Stimulated activated CD4-positive, alpha-beta T cell treated with anti-CD3 and anti-CD28 coated beads, Interleukin-4, amount 100 ng/mL, for 48 hours (primary cell): ENCODE data around the gene CDX2.

ENCODE experiments used
- DNase-seq, 2 donors: peaks; one replicate each; pipeline ENCODE4 v3.0.0-alpha.2; 2020; ENCODE audit warnings: low read depth in 2 of 2

CDX2 gene

DNA sequence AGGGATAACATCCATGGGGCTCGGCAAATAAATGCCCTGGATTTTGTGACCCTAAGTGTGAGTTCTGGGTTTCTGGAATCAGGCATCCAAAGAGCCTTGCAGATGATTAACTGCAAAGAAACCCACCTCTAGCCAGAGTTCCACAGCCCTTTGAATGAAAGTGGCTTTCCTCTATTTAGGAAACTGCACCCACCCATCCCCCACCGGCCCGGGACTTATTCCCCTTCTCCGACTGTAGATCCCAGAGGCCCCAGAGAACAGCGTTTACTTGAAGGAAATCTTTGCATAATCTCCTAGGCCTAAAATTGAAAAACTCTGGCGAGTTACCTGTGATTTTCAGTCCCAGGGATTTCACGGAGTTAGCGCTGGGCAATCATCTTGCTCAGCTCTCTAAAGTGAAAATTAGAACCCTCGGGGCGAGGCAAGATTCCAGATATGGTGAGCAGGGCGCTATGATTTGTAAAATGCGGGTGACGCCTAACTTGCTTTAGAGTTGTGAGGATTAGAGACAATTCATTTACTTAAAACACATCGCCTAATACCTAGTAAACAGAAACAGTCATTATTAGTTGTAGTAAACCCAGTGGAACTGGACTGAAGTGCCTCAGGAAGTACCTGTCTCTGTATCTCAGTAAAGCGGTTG lies 10.0 kb upstream of the CDX2 start:
- no peak for DNase-seq

DNA sequence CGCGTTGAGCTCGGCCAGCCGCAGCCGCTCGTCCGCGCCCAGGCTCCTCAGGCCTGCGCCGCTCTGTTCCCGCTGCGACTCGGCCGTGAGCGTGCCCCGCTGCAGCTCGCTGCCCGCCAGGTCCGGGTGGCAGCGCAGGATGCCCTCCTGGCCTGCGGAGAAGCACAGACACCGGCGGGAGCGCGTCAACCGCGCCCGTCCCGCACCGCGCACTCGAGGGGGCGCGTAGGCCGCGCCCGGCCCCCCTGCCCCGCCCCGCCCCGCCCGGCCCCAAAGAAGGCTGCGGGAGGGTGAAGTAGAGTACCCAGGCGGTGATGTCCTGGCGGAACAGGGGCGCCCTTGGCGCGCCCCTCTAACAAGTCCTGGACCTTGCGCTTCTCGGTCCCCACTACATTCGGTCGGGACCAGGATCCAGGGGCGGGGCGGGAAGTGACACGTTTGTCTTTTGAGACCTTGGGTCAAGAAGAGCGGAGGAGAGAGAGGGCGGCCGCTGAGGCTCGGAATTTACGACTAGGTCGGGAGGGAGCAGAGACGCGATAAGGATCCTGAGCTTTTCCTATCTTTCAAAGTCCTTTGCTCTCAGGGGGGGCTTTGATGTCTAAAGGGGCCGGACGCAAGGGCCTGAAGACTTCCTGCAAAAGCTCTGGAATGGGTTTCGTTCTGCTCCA lies 9.3 kb upstream of the CDX2 start:
- no peak for DNase-seq

DNA sequence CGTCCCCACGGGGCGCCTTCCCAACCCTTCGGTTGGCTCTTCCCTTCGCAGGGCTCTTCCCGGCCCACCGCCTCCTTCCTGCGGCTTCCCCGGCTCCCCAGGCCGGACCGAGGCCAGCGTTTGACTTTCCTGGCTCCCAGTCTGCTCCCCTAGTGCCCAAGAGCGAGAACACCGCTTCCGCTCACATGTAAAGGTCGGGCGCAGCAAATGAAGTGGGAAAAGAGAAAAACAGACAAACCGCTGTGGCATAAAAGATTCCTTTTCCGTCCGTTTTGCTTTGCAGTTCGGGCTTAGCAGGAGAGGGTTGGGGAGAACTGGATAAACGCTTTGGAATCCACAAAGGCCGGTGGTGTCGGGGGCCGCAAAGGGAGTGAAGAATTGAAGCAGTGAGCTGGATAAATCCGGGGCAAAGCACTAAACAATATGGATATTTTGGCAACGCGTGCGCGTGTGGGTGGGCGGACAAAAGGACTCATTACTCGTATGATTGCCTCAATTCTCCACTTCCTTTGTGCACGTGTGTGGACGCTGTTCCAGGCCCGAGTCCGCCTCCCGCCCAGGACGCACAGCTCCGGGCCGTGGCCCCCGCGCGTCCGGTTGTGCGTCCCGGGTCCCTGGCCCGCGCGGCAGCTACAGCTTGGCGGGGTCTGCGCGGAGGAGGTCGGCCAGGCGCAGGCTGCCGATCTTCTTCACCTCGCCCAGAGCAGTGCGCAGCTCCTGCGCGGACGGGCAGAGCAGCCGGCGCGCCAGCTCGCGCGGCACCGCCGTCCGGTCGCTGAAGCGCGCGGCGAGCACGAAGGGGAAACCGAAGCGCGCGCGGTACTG lies 8.6 kb upstream of the CDX2 start:
- DNase-seq: no peak

DNA sequence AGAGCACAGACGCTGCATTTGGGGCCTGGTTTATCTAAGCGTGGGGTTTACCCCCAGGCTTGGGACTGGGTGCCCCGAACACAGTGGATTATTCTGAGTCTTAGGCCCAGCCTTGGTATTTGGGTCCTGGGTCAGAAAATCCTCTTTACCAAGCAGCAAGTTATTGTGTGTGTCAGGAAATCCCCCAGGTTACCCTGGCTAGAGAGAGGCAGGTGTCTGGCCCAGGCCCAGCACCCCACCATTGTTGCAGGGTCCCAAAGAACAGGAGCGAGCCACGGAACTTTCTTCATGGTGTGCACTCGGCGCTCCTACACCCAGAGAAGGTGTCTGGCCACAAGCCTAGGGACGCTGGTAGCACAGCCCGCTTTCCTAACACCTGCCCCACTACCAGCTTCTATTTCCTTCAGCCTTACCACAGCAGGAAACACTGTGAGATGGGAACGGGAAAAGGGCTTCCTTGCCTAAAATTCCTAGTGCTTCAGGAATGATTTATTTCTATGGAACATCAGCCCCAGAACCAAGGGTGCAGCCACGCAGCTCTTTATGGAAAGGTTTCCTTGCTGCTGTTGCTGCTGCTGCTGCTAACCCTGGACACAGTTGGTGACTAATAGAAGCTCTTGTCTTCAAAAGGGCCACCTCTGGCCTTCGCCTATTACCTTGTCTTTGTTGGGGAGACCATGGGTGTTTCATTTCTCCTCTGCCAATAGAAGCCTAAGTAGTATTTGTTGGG lies 7.4 kb upstream of the CDX2 start:
- DNase-seq: no peak

DNA sequence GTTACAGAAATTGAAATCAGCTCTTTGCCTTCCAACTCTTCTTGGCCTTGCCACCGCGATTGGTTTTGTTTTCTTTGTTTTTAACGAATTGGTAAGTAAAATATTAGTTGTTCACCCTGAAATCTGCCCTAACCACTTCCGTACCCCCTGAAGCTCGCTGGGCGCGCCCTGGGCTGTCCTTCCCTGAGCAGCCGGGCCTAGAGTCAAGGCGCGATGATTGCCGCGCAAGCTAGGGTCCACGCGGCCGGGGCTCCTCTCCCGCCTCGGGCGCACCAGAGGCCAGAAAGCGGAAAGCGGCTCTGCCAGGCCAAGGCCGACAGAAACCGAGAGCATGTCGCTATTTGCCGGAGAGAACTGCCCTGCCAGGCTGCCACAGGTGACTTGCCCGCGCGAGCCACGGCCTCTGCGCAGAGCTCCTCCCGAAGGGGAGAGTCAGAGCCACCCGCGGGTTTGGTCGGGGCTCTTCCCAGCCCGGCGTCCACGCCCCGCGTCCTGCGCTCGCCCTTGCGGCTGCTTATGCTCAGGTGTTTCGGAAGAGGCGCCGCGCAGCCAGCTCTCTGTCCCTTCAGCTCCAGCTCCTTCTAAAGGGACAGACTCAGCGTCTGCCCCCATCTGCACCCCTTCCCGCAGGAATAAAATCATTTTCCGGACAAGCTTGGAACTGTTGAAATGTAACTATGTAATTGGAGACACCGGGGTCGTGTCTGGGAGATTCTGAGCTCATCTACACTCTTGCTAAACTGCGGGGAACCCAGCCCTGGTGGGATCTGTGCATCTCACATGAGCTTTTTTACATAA lies 6.6 kb upstream of the CDX2 start:
- DNase-seq: no peak

DNA sequence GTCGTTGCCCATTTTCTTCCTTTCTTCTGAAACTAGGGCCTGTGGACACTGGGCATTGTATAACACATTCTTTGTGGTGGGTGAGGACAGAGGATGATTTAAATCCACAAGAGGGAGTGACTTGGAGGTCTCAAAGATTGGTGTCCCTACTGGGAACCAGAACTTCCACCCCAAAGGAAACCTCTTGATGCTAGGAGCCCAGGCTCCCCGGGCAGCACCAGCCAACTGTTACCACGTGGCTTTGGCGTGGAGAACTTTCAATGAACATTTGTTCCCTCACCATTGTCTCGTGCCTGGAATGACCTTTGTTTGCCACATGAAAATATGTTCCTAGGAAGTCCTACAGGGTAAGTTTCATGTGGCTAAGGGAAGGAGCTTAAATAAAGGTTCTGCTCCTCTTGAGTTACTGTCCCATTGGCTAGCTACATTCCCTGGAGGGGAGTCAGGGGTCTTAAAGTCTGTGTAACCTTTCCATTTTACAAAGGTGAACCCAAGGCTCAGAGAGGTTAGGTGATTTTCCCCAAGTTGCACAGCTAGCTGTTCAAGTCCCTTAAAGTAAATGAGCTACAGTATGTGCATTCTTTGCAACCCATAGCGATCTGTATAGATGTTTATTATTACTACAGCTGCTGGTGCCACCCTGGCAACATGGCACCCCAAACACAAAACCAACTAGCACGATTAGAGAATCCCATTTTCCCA lies 5.0 kb upstream of the CDX2 start:
- no peak for DNase-seq

DNA sequence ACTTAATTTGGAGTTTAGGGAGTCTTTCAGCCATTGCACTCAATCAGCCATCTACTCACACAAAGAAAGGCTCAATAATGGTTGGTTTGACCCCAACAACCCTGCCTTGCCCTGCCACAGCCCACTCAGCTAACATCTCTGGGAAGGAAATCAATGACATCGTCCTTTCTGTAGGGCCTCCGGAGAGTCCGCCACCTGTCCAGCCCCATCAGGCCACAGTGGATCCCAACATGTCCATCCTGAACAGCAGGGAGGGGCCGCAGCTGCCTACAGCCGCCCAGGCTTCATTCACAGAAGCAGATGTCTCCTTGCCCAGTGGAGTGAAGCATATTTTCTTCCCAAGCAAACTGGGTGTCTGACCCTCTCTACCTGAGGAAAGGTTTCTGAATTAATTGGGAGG lies 4.2 kb upstream of the CDX2 start:
- no peak for DNase-seq

DNA sequence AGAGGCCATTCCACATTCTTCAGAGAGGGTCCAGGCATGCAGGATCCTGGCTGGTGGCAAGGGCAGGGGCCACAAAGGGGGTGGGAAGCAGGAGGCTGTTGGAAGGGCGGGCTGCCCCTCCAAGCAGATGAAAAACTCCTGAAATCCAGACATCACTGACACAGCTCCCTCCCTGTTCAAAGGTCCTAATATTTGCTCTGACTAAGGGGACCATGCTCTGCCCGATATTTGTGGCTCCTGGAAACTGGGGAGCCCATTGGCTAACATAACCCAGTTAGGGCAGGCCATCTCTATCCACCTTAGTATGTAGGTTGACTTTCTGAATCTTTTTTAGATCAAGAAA lies 3.3 kb upstream of the CDX2 start:
- DNase-seq: no peak

DNA sequence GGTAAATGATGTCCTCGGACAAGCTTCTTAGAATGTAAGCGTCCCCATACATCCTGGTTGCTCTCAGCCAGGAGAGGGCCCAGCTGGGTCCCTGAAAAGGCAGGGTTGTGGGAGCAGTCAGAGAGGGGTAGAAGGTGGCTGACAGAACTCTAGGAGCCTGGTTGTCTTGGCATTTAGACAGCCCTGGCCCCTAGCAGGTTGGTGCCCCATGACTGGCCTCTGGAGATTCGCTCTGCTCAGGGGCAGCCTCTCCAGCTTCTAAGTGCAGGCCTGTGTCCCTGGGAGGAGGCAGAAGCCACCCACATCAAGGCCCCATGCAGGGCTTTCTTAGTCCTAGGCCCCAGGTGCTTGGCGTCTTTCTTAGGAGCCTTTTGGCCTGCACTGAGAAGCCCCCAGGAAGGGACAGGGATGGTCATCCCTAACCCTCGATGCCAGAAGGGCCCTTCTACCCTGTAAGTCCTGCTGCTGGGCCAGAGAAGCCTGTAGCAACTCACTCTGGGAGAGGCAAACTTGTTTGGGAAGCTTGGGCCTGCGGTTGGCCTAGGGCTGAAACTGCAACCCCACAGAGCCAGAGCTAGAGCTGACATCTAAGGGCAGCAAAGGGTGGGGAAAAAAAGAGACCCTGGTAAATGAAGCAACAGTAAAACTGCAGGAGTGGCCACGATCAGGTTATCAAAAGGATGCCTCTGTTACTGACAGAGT lies 2.8 kb upstream of the CDX2 start:
- no peak for DNase-seq

DNA sequence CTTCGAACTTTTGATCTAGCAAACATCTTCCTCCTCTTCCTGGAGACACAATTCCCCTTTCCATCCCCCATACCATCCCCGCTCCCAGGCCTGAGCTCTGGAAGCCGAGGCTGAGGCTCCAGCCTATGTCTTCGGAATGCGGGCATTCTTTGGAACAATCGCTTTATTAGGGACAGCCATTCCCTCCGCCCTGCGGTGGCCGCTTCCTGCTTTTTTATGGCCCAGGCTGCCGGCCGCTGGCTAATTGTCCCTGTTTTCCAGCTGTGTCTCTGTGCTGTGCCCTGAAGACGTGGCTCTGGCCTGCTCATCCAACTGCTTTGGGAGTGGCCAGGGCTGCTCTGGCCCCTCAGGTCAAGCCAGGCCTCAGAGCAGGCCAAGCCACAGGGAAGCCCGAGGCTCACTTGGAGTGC lies 2.1 kb upstream of the CDX2 start:
- DNase-seq: no peak

DNA sequence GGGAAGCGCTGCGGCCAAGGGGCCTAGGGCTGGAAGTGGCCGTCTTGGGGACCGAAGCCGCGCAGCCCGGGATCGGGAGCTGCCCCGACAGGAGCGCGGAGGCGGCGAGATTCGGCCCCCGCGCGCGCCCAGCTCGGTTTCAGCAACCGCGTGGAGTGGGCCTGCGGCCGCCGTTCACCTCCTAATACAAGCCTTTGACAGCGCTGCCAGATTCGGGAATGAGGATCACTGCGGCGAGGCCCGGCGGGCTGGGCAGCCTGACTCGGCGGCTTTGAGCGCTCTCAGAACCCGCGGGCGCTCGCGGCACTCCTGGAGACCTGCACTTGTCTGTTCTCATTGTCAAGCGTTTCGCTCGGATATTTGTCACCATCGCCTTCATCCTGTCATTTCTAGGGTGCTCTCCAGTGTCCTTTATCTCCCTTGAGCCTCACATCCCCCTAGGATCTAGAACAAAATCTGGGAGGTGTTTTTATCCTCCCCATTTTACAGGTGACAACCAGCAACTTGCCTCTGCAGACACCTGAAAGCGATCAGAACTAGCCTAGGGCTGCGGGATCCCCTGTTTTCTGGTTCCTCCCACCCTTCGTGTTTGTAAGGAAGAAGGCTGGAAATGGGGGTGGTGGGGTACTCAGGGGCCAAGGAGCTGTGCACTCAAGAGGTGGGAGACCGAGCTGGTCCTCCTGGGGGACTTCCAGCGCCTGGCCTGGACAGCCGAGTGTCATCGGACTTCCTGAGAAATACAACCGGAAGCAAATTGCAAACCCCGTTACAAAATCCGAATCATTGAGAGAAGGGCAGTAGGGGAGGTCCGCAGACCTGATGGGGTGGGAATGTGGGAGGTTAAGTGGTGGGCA lies 1.5 kb upstream of the CDX2 start:
- no peak for DNase-seq

DNA sequence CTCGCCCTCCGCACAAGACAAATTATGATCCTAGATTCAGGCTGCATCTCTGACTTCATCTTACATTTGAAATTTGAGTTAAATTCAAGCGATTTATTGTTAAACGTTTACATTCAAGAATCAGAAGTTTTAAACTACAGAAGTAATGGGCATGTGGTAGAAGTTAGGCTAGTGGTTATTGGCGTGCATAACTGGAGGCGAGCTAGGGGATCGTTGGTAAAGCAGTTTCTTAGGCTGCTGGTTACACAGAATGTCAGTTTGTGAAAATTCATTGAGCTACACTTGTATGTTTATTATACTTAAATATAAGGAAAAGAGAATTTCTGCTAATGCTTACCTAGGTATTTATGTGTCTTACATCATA lies 733 bp upstream of the CDX2 start:
- DNase-seq: no peak

DNA sequence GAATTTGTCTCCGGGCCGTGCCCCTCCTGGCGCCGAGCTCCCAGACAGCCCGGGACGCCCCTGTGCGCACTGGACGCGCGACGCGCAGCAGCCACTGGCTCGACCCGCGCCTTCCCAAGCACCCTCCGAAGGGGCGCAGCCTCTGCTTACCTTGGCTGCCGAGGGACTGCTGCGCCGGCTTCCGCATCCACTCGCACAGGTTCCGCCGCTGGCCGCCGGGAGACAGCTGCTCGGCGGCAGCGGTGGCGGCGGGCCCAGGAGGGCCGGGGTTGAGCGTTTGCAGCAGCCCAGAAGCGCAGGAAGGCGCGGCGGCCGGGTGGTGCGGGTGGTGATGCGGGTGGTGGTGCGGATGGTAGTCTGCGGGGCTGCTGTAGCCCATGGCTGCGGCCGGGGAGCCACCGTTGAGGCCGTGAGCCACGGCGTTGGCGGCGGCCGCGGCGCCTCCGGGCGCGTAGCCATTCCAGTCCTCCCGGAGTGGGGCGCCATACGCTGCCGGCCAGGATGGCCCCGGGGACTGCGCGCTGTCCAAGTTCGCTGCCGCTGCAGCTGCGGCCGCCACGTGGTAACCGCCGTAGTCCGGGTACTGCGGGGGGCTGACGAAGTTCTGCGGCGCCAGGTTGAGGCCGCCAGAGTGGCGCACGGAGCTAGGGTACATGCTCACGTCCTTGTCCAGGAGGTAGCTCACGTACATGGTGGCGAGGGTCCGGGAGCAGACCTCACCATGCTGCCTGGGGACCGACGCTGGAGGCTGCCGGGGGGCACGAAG lies 616 bp downstream of the CDX2 start:
- DNase-seq: no peak

DNA sequence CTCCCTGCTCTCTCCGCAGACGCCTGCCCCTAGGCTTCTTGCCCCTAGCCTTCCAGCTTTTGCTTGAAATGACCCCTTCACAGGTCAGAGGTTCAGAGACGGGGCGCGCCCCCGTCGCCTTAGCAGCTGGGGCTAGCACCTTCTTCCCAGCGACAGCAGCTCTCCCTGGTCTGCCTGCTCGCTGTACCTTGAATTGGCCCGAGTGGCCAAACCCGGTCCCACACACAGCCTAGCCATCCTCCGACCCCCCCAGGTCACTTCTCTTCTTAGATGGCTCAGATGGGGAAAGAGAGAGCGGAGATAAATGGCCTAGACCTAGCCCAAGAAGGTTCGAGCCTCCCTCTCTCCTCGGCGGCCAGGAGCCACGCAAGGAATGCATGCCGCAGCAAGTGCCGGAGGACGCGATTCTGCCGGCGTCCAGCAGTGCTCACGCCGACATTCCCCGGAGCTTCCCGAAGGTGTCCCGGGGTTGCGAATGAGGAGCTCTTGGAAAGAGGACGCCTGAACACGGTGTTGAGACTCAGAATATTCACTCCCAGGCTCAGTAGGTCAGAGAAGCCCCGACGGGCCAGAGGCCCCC lies 1.3 kb downstream of the CDX2 start:
- no peak for DNase-seq

DNA sequence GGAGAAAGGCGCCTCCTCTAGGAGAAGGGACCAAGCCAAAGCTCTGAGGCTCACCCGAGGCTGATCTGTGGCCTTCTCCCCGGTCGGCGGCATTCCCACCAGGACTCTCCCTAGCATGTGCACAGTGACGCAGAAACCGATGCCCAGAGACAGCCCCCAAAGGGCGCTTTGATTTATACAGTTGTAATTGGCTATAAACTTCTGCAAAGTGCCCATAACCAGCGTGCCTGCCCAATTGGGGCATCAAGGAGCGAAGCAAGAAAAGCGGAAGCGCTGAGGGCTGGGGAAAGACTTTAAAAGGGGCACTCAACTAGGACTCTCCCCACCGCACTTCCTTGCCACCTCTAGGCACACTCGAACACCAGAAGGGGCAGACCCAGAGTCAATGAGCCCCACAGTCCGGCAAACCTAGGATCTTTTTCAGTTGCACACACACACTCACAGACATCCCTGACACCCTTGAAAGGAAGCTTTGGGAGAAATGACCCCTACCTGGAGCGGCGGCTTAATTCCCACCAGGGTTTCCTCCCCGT lies 1.8 kb downstream of the CDX2 start:
- no peak for DNase-seq

DNA sequence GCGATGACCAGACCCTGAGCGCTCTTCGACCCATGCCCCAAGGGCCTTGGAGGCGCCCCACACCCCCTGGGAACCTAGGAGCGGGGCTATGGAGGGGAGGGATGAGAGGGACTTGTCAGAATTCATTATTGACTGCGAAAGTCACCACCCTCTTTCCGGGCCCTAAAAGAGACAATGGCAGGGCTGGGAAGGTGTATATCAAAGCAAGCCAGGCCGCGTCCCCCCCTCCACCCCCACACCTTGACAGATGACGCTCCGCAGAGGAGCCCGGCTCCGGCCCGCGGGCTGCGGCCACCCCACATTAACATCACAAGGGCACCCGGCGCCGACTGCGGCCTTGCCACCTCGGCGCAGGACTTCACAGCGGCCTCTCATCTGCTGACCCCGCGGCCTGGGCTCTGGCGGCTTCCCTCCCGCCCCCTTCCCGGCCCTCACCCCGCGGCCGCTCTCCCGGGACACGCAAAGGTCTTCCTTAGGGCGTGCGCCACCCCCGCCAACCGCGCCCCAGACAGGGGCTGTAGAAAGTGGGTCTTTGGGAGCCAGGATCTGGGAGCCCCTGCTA lies 2.4 kb downstream of the CDX2 start:
- DNase-seq: no peak

DNA sequence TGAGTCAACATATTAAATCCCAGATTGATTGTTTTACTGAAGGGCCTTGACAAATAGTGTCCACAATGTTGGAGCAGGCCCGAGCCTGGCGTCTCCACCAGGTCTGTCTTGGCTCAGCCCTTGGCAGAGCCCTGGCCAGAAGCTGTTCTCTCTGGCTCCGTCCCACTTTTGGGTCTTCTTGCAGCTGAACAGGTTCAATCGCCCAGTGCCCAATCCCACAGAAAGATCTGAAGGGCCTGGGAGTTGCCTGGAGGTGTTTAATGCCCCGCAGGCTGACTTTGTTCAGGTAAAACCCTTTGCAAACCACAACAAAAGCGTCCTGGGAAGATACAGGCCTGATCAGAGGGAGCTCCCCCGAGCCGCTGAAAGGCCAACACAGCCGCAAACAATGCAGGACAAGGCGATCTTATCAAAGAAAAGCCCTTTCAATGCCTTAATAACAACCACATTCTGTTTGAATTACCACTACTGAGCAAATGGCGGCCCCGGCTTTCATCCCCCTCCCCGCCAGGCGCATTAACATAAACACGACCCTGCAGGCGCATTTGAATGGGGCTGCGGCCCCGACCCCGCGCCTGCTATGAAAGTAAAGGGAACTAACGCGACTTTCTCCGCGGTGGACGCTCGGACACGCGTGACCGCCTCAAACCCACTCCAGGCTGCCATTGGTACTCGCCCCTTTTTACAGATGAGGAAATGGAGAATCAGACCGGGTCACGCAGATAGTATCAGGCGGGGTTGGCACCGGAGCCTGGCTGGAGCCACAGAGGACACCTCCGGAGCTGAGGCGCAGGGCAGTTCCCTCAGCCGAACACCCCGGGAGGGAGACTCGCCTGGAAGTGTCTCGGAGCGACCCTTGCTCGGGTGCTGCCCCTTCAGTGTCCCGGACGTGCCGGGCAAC lies 3.1 kb downstream of the CDX2 start:
- no peak for DNase-seq
